Measurements from ENCODE around the gene TOGARAM2. TPM values are rescaled to one million over a fixed set of nuclear protein-coding genes. Genes with fewer than 3 reads are reported as not detected.

TOGARAM2 gene
- total and polyA plus RNA-seq, 2 experiments from 2014 or later, result 1.8 TPM

- Histone ChIP-seq H3K9me2 (ENCODE audit: insufficient read depth) (no peaks in the 10 kb centered on the region), H3K27ac (ENCODE audit: low read depth) (no peak overlapping the region), H3K79me2 (replicated peaks; ENCODE audit: insufficient read depth) (no peaks in the 10 kb centered on the region), H2AFZ (no peak overlapping the region), H3F3A (replicated peaks; ENCODE audit: low read depth) (no peaks in the 10 kb centered on the region), H4K20me1 (replicated peaks; ENCODE audit: insufficient read depth) (no peaks in the 10 kb centered on the region), H3K4me2 (no peak overlapping the region), H3K27me3 (ENCODE audit: insufficient read depth) (no peaks in the 10 kb centered on the region), H3K4me3 (no peak overlapping the region), H3K36me3 (ENCODE audit: insufficient read depth) (no peaks in the 10 kb centered on the region), H3K4me1 (ENCODE audit: insufficient read depth) (no peaks in the 10 kb centered on the region; the same call in 1 of the 2 replicates)
- H3K4me1 Mint-ChIP-seq, result peaks cover 17% of the 10 kb centered on the region
- H3K36me3 Mint-ChIP-seq (ENCODE audit: low read depth), result no peaks in the 10 kb centered on the region
- ATAC-seq, result no peak
- no peak for DNase-seq (ENCODE audit: low spot score)
- no peak for TF ChIP-seq CREB1 (CRISPR knock-in tag; IDR thresholded peaks at IDR 0.05; ENCODE audit: low read depth)
- no peak for TF ChIP-seq JUNB (IDR thresholded peaks at IDR 0.05; ENCODE audit: unreplicated experiment)
- TF ChIP-seq ETS1 (IDR thresholded peaks at IDR 0.05), result no peak
- TF ChIP-seq ZNF462 (CRISPR knock-in tag; IDR thresholded peaks at IDR 0.05), result no peak
- no peak for TF ChIP-seq REST (IDR thresholded peaks at IDR 0.05; ENCODE audit: unreplicated experiment)
- no peak for TF ChIP-seq CTCF (conservative IDR thresholded peaks at IDR 0.05; ENCODE audit: low read depth in 2 of 2)
- no peak for TF ChIP-seq ZNF114 (CRISPR knock-in tag; IDR thresholded peaks at IDR 0.05)
- TF ChIP-seq EZH2phosphoT487 (IDR thresholded peaks at IDR 0.05; ENCODE audit: unreplicated experiment), result no peak
- TF ChIP-seq EZH2 (IDR thresholded peaks at IDR 0.05; ENCODE audit: low read depth, unreplicated experiment), result no peak
- no peak for TF ChIP-seq NANOG (IDR thresholded peaks at IDR 0.05; ENCODE audit: borderline replicate concordance)
- TF ChIP-seq ZNF331 (CRISPR knock-in tag; IDR thresholded peaks at IDR 0.05; ENCODE audit: low read depth), result no peak
- no peak for TF ChIP-seq POLR2AphosphoS5 (IDR thresholded peaks at IDR 0.05; ENCODE audit: low read depth)
- TF ChIP-seq STAT1 (IDR thresholded peaks at IDR 0.05; ENCODE audit: unreplicated experiment), result no peak
- H3K27ac Mint-ChIP-seq, result no peak overlapping the region
- H3K27me3 Mint-ChIP-seq (ENCODE audit: insufficient read depth, low read depth, poor library complexity), result peaks cover 10% of the 10 kb centered on the region
- no peak overlapping the region for H3K4me3 Mint-ChIP-seq
- H3K9me3 Mint-ChIP-seq, result no peaks in the 10 kb centered on the region
Observed at GRCh38 chr2:29061176-29061575, 80.1 kb downstream of the TOGARAM2 start.

All from GM23338 (cell line).